ENCODE measurements around the gene CLCN1. TPM values are rescaled to one million over a fixed set of nuclear protein-coding genes. Genes with fewer than 3 reads are reported as not detected.
A peak's percentile ranks its signal among the peaks of the same experiment; 100 is the strongest.

Gene CLCN1
- total RNA-seq, 1 experiment from 2014 or later, result not detected

GRCh38 chr7:143331179-143331801 is 15.4 kb downstream of the CLCN1 start:
- DNase-seq (ENCODE audit: low spot score), result peak; percentile 87

GRCh38 chr7:143334244-143334643 is 18.3 kb downstream of the CLCN1 start:
- no peak for DNase-seq (ENCODE audit: low spot score)

GRCh38 chr7:143337216-143337615 is 21.3 kb downstream of the CLCN1 start:
- DNase-seq (ENCODE audit: low spot score), result no peak

GRCh38 chr7:143341842-143342241 is 25.9 kb downstream of the CLCN1 start:
- DNase-seq (ENCODE audit: low spot score), result no peak

GRCh38 chr7:143343596-143343995 is 27.7 kb downstream of the CLCN1 start:
- no peak for DNase-seq (ENCODE audit: low spot score)

- DNase-seq (ENCODE audit: low spot score), result no peak
Measured at GRCh38 chr7:143345428-143345900, 29.6 kb downstream of the CLCN1 start.

GRCh38 chr7:143346018-143346417 is 30.1 kb downstream of the CLCN1 start:
- DNase-seq (ENCODE audit: low spot score), result no peak

GRCh38 chr7:143347950-143348349 is 32.0 kb downstream of the CLCN1 start:
- no peak for DNase-seq (ENCODE audit: low spot score)

GRCh38 chr7:143351060-143351459 is 35.1 kb downstream of the CLCN1 start:
- DNase-seq (ENCODE audit: low spot score), result peak; percentile 51

- no peak for DNase-seq (ENCODE audit: low spot score)
Measured at GRCh38 chr7:143351574-143351973, 35.7 kb downstream of the CLCN1 start.

GRCh38 chr7:143352531-143353002 is 36.7 kb downstream of the CLCN1 start:
- DNase-seq (ENCODE audit: low spot score), result no peak

GRCh38 chr7:143354376-143354775 is 38.5 kb downstream of the CLCN1 start:
- DNase-seq (ENCODE audit: low spot score), result no peak

GRCh38 chr7:143354965-143355364 is 39.1 kb downstream of the CLCN1 start:
- DNase-seq (ENCODE audit: low spot score), result no peak

- no peak for DNase-seq (ENCODE audit: low spot score)
Measured at GRCh38 chr7:143355450-143356385, 39.8 kb downstream of the CLCN1 start.

GRCh38 chr7:143356414-143357050 is 40.6 kb downstream of the CLCN1 start:
- DNase-seq (ENCODE audit: low spot score), result no peak

GRCh38 chr7:143358626-143359025 is 42.7 kb downstream of the CLCN1 start:
- no peak for DNase-seq (ENCODE audit: low spot score)

GRCh38 chr7:143359771-143360353 is 44.0 kb downstream of the CLCN1 start:
- DNase-seq (ENCODE audit: low spot score), result no peak

GRCh38 chr7:143360788-143361551 is 45.1 kb downstream of the CLCN1 start:
- no peak for DNase-seq (ENCODE audit: low spot score)

GRCh38 chr7:143361552-143362130 is 45.7 kb downstream of the CLCN1 start:
- no peak for DNase-seq (ENCODE audit: low spot score)

- no peak for DNase-seq (ENCODE audit: low spot score)
Measured at GRCh38 chr7:143362131-143363015, 46.5 kb downstream of the CLCN1 start, which contains the start of gene FAM131B. Gene FAM131B, minus strand, starts transcription at chr7:143362713. Its CDS starts 110 bp downstream, at chr7:143362603.
